HepG2 (cell line): ENCODE results near the gene MGAT5. TPM values are rescaled to one million over a fixed set of nuclear protein-coding genes. Genes with fewer than 3 reads are reported as not detected.

Experiments used
- AKAP8 ChIP-seq: sonication (generic); formaldehyde crosslinking; IDR thresholded peaks from 2 replicates; pipeline ENCODE4 v1.5.1; 2020; ENCODE audit warnings: mild to moderate bottlenecking, missing genetic modification reagents
- MLX ChIP-seq: IDR thresholded peaks from 2 replicates; pipeline ENCODE4 v1.6.1; 2016
- POLR2A ChIP-seq, 2 experiments: IDR thresholded peaks; 2 replicates each; pipeline ENCODE4 v1.6.1; 2011; ENCODE audit warnings: low read depth in 2 of 2, low read length in 2 of 2, mild to moderate bottlenecking in 1 of 2, moderate library complexity in 1 of 2; ENCODE audit not compliant: insufficient read depth in 1 of 2
- SNAPC2 ChIP-seq: sonication (generic); formaldehyde crosslinking; IDR thresholded peaks from 2 replicates; pipeline ENCODE4 v1.8.1; 2022; ENCODE audit warnings: mild to moderate bottlenecking, missing genetic modification reagents
- polyA plus RNA-seq, 8 experiments: library from polyadenylated mRNA; depleted of rRNA in 3 of 8; stranded (reverse) in 7 of 8; unstranded in 1 of 8; fragments of >200 nt; fragmentation: Illumina TruSeq in 4 of 8; extraction: Trizol in 4 of 8; gene quantifications; 2 replicates each; pipeline versions ENCODE4 v1.2.1 to v1.2.3, GENCODE V29; 2011 to 2016; ENCODE audit warnings: low read depth in 4 of 8, missing spikeins in 1 of 8, mixed read lengths in 1 of 8; ENCODE audit not compliant: insufficient read depth in 1 of 8
- total RNA-seq, 5 experiments: library from RNA; depleted of rRNA; stranded (reverse); fragments of >200 nt; fragmentation: Illumina TruSeq; extraction: Trizol; gene quantifications; 2 replicates each; pipeline ENCODE4 v1.2.3, GENCODE V29; 2016; ENCODE audit warnings: low read depth in 1 of 5
- TF ChIP-seq, protein P1 (sequence below): sonication (generic); formaldehyde crosslinking; IDR thresholded peaks from 2 replicates; pipeline ENCODE4 v1.9.0; 2021; ENCODE audit warnings: mild to moderate bottlenecking, missing genetic modification reagents
- TF ChIP-seq, protein P2 (sequence below): IDR thresholded peaks from 2 replicates; pipeline ENCODE4 v1.6.1; 2016; ENCODE audit warnings: mild to moderate bottlenecking, missing biosample characterization, missing genetic modification reagents

MGAT5 gene
- total and polyA plus RNA-seq, 2 of the 13 experiments (the other 11 are each of a cell fraction or from before 2014, with no cell fraction given): 33.1 to 60.2 TPM

- TF ChIP-seq, protein P1, sequence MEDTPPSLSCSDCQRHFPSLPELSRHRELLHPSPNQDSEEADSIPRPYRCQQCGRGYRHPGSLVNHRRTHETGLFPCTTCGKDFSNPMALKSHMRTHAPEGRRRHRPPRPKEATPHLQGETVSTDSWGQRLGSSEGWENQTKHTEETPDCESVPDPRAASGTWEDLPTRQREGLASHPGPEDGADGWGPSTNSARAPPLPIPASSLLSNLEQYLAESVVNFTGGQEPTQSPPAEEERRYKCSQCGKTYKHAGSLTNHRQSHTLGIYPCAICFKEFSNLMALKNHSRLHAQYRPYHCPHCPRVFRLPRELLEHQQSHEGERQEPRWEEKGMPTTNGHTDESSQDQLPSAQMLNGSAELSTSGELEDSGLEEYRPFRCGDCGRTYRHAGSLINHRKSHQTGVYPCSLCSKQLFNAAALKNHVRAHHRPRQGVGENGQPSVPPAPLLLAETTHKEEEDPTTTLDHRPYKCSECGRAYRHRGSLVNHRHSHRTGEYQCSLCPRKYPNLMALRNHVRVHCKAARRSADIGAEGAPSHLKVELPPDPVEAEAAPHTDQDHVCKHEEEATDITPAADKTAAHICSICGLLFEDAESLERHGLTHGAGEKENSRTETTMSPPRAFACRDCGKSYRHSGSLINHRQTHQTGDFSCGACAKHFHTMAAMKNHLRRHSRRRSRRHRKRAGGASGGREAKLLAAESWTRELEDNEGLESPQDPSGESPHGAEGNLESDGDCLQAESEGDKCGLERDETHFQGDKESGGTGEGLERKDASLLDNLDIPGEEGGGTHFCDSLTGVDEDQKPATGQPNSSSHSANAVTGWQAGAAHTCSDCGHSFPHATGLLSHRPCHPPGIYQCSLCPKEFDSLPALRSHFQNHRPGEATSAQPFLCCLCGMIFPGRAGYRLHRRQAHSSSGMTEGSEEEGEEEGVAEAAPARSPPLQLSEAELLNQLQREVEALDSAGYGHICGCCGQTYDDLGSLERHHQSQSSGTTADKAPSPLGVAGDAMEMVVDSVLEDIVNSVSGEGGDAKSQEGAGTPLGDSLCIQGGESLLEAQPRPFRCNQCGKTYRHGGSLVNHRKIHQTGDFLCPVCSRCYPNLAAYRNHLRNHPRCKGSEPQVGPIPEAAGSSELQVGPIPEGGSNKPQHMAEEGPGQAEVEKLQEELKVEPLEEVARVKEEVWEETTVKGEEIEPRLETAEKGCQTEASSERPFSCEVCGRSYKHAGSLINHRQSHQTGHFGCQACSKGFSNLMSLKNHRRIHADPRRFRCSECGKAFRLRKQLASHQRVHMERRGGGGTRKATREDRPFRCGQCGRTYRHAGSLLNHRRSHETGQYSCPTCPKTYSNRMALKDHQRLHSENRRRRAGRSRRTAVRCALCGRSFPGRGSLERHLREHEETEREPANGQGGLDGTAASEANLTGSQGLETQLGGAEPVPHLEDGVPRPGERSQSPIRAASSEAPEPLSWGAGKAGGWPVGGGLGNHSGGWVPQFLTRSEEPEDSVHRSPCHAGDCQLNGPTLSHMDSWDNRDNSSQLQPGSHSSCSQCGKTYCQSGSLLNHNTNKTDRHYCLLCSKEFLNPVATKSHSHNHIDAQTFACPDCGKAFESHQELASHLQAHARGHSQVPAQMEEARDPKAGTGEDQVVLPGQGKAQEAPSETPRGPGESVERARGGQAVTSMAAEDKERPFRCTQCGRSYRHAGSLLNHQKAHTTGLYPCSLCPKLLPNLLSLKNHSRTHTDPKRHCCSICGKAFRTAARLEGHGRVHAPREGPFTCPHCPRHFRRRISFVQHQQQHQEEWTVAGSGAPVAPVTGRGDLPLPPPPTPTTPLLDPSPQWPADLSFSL (CRISPR knock-in tag): no peak
- TF ChIP-seq POLR2A (IDR thresholded peaks at IDR 0.05; ENCODE audit: insufficient read depth in 1 of 2, low read depth in 2 of 2, low read length in 2 of 2) (no peak), MLX (CRISPR knock-in tag) (no peak), AKAP8 (CRISPR knock-in tag) (no peak), SNAPC2 (CRISPR knock-in tag) (no peak)
- TF ChIP-seq, protein P2, sequence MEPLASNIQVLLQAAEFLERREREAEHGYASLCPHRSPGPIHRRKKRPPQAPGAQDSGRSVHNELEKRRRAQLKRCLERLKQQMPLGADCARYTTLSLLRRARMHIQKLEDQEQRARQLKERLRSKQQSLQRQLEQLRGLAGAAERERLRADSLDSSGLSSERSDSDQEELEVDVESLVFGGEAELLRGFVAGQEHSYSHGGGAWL (CRISPR knock-in tag): no peak
Observed at GRCh38 chr2:134314202-134314601, 60.3 kb downstream of the MGAT5 start (continued).
